Cardiac fibroblast (primary cell): ENCODE data around the gene PPHLN1.

Experiments
- DNase-seq, 2 donors: peaks; one replicate each; pipeline versions ENCODE4 v3.0.0 to v3.0.0-alpha.2; 2010; ENCODE audit warnings: low read depth in 2 of 2
- H3K4me3 ChIP-seq, 2 donors: replicated peaks in 1 of 2; 1 replicate in 1 of 2; 2 replicates in 1 of 2; pipeline ENCODE4 v1.5.1; 2011; ENCODE audit warnings: low read depth in 2 of 2, low read length in 2 of 2, mild to moderate bottlenecking in 2 of 2, moderate library complexity in 1 of 2
- CTCF ChIP-seq: IDR thresholded peaks from one replicate; pipeline ENCODE4 v1.5.1; 2011; ENCODE audit warnings: low read depth, mild to moderate bottlenecking, low read length, inconsistent platforms

The PPHLN1 gene

GRCh38 chr12:42410340-42410739 is 84.4 kb downstream of the PPHLN1 start:
- no peak for TF ChIP-seq CTCF
- H3K4me3 ChIP-seq, result no peak overlapping the region
- DNase-seq, result no peak

GRCh38 chr12:42420395-42420794 is 94.4 kb downstream of the PPHLN1 start:
- DNase-seq, result no peak
- TF ChIP-seq CTCF, result no peak
- H3K4me3 ChIP-seq, result no peak overlapping the region

GRCh38 chr12:42421844-42422779 is 96.1 kb downstream of the PPHLN1 start:
- no peak overlapping the region for H3K4me3 ChIP-seq
- DNase-seq, result peak; percentile 82 to 86
- no peak for TF ChIP-seq CTCF

GRCh38 chr12:42422785-42423184 is 96.8 kb downstream of the PPHLN1 start:
- no peak for TF ChIP-seq CTCF
- no peak overlapping the region for H3K4me3 ChIP-seq
- DNase-seq, result peak in 1 of 2 donors; percentile 32

GRCh38 chr12:42426746-42427145 is 100.8 kb downstream of the PPHLN1 start:
- peak; percentile 72 to 90 for DNase-seq
- no peak for TF ChIP-seq CTCF
- no peak overlapping the region for H3K4me3 ChIP-seq

- H3K4me3 ChIP-seq, result no peak overlapping the region
- DNase-seq, result no peak
- TF ChIP-seq CTCF, result no peak
Measured at GRCh38 chr12:42428850-42429249, 102.9 kb downstream of the PPHLN1 start.
